Pancreas (tissue), 10 donors: ENCODE measurements around the gene NDNF. TPM values are rescaled to one million over a fixed set of nuclear protein-coding genes. Genes with fewer than 3 reads are reported as not detected.

Source experiments
- ATAC-seq, 4 donors: fragments of 200-7000 bp; cut with Tn5 transposase; one replicate each; pipeline versions ENCODE4 v1.8.0 to v1.9.1; 2020; ENCODE audit warnings: mild to moderate bottlenecking in 4 of 4, moderate library complexity in 4 of 4
- DNase-seq, 6 donors: peaks; one replicate each; pipeline ENCODE4 v3.0.0-alpha.2; 2020
- FAIRE-seq: peaks from 2 replicates; lab custom pipeline; 2012; peaks lifted over from hg19 to GRCh38; lab: Jason Lieb, UNC
- H3K27ac ChIP-seq, 4 donors: fragments of 200-600 bp; sonication (generic); 1 replicate in 3 of 4; 2 replicates in 1 of 4; pipeline versions ENCODE4 v1.5.0 to v1.8.0; 2020
- H3K27me3 ChIP-seq, 4 donors: fragments of 200-600 bp; one replicate each; pipeline ENCODE4 v1.8.0; 2021
- H3K36me3 ChIP-seq, 3 donors: fragments of 200-600 bp; sonication (generic) in 1 of 3; one replicate each; pipeline versions ENCODE4 v1.5.0 to v1.8.0; 2020 to 2021
- H3K4me1 ChIP-seq, 3 donors: fragments of 200-600 bp; one replicate each; pipeline ENCODE4 v1.8.0; 2021
- H3K4me3 ChIP-seq, 4 donors: fragments of 200-600 bp; sonication (generic) in 2 of 4; one replicate each; pipeline versions ENCODE4 v1.5.0 to v1.8.0; 2020 to 2021
- H3K9me3 ChIP-seq, 4 donors: fragments of 200-600 bp; one replicate each; pipeline ENCODE4 v1.8.0; 2021
- CTCF ChIP-seq, 4 donors: fragments of 200-600 bp; sonication (generic) in 3 of 4; IDR thresholded peaks; one replicate each; pipeline versions ENCODE4 v1.5.0 to v1.8.0; 2021; ENCODE audit warnings: antibody characterized with exemption in 4 of 4
- WGBS, 2 donors: extraction: QIAGEN DNeasy Blood & Tissue Kit; methylation state at CpG; one replicate each; pipeline ENCODE4 v1.1.7; 2013; 5-methylcytosine and 5-hydroxymethylcytosine counted together
- intact Hi-C, 3 donors: fragments of 100-400 bp; cut with DNase I; formaldehyde crosslinking; loops; one replicate each; pipeline versions ENCODE4 v1.11.1 to v1.14.2; 2022
- polyA plus RNA-seq, 2 donors: library from polyadenylated mRNA; stranded (reverse); fragments of 200-250 nt; gene quantifications; one replicate each; pipeline ENCODE4 v1.2.3, GENCODE V29; 2013
- total RNA-seq, 6 donors: library from RNA; stranded (reverse); fragmentation: NEBNext Ultra II Directional in 4 of 6; extraction: Animal tissue kit (Norgen Biotek cat#: 25700) in 4 of 6; gene quantifications; one replicate each; pipeline versions ENCODE4 v1.2.1 to v1.2.4, GENCODE V29; 2021 to 2023
- donor health status: healthy with polysubstance abuse.
- donor health status: DM: no; HTN: no; CAD: no; lungs with moderate emphysema.
- donor health status: DM: no; HTN: no; CAD: no.
- donor health status: control.
- donor health status: control.
- donor health status: Bipolar disorder and iron deficiency.
- donor health status: DM: yes; HTN: yes; CAD: no.
- donor health status: DM: no; HTN: no; CAD: no.
- donor health status: DM: no; HTN: no; CAD: no.
- donor health status: DM: yes; HTN: yes; CAD: no.

The NDNF gene
- total and polyA plus RNA-seq, 8 donors = 0.12 to 0.43 (median 0.28) TPM

DNA sequence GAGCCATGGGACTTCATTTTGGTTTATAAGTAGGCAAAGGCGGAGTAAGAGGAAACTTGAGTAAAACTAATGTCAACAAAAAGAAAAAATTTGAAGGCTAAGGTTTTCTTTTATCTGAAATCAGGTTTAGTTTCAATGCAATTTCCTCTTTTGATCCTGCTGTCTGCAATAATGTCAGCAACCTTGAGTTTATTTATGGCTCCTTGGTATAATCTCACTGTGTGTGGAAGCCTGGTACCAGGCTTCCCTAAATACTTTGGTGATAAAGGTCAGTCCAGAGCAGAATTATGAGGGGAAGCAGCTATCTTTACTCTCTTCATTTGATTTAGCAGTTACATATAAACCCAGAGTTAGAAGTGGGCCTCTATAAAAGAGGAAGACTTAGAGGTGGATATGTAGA is 57.8 kb downstream of the NDNF start:
- no peaks in the 10 kb centered on the region for H3K36me3 ChIP-seq
- DNase-seq (no peak), ATAC-seq (no peak), FAIRE-seq (no peak)
- H3K4me3 ChIP-seq = no peak overlapping the region
- intact Hi-C loops = no loop called here
- no peaks in the 10 kb centered on the region for H3K9me3 ChIP-seq
- H3K4me1 ChIP-seq = no peaks in the 10 kb centered on the region
- 68 to 69% methylated on average over 1 of the region's 1 CpG for WGBS, 2 donors
- TF ChIP-seq CTCF (IDR thresholded peaks at IDR 0.05) = no peak
- no peak overlapping the region for H3K27ac ChIP-seq
- H3K27me3 ChIP-seq = no peaks in the 10 kb centered on the region

GRCh38 chr4:121011780-121012340 is 60.5 kb downstream of the NDNF start:
- no peaks in the 10 kb centered on the region for H3K27me3 ChIP-seq
- no peak for ATAC-seq
- no peak for FAIRE-seq
- H3K36me3 ChIP-seq = no peaks in the 10 kb centered on the region
- no peak overlapping the region for H3K4me3 ChIP-seq
- no peak for TF ChIP-seq CTCF (IDR thresholded peaks at IDR 0.05)
- H3K9me3 ChIP-seq = no peaks in the 10 kb centered on the region
- H3K4me1 ChIP-seq = no peaks in the 10 kb centered on the region
- 88 to 91% methylated on average over 1 of the region's 1 CpG for whole genome bisulfite sequencing, 2 donors
- intact Hi-C loops = no loop called here
- no peak overlapping the region for H3K27ac ChIP-seq
- DNase-seq = no peak

- Histone ChIP-seq H3K27me3 (no peaks in the 10 kb centered on the region), H3K27ac (no peak overlapping the region), H3K4me3 (no peak overlapping the region), H3K4me1 (no peaks in the 10 kb centered on the region), H3K36me3 (no peaks in the 10 kb centered on the region), H3K9me3 (no peaks in the 10 kb centered on the region)
- no peak for TF ChIP-seq CTCF (IDR thresholded peaks at IDR 0.05)
- no peak for DNase-seq
- WGBS, 2 donors = 75 to 82% methylated on average over 2 of the region's 2 CpGs
- ATAC-seq = no peak
- FAIRE-seq = no peak
- intact Hi-C loops = no loop called here
These were observed 61.2 kb downstream of the NDNF start for GRCh38 chr4:121011138-121011537.

GRCh38 chr4:121009578-121010478 is 62.5 kb downstream of the NDNF start:
- Histone ChIP-seq H3K4me1 (no peaks in the 10 kb centered on the region), H3K27ac (no peak overlapping the region), H3K4me3 (no peak overlapping the region), H3K36me3 (no peaks in the 10 kb centered on the region), H3K27me3 (no peaks in the 10 kb centered on the region), H3K9me3 (no peaks in the 10 kb centered on the region)
- no peak for DNase-seq
- ATAC-seq = no peak
- intact Hi-C loops = no loop called here
- TF ChIP-seq CTCF (IDR thresholded peaks at IDR 0.05) = no peak
- no peak for FAIRE-seq
- WGBS, 2 donors = 64 to 80% methylated on average over 3 of the region's 3 CpGs

DNA sequence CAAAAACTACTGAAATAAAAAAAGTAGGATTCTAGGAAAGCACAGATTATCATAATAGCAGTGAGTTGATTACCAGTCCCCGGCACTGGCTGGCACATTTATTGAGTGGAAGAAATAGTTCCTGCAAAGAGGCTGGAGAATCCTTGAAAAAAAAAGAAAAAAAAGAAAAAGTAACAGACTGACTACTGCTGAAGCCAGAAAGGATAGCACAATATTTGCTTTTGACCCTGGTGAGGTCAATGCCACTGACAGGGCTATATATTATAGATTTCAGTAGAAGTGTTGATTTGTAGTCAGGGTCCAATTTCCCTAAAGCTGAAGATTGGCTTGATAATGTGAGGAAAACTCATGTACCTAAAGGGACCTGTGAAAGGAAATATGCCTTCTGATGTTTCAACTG is 64.7 kb downstream of the NDNF start:
- ATAC-seq = no peak
- Histone ChIP-seq H3K9me3 (no peaks in the 10 kb centered on the region), H3K27ac (no peak overlapping the region), H3K4me1 (no peaks in the 10 kb centered on the region), H3K36me3 (no peaks in the 10 kb centered on the region), H3K4me3 (no peak overlapping the region), H3K27me3 (no peaks in the 10 kb centered on the region)
- TF ChIP-seq CTCF (IDR thresholded peaks at IDR 0.05) = no peak
- 0% methylated on average over 1 of the region's 1 CpG for WGBS, 2 donors
- FAIRE-seq = no peak
- intact Hi-C loops = no loop called here
- DNase-seq = no peak
